Esophagus squamous epithelium (tissue), 5 donors: ENCODE measurements around the gene RARS2. TPM values are rescaled to one million over a fixed set of nuclear protein-coding genes. Genes with fewer than 3 reads are reported as not detected.

ENCODE experiments used
- DNase-seq: peaks from one replicate; lab custom pipeline; 2025; lab: John Stamatoyannopoulos, UW
- H3K27ac ChIP-seq, 4 donors: fragments of 200-600 bp; sonication (generic); one replicate each; pipeline ENCODE4 v1.5.1; 2016 to 2019; ENCODE audit warnings: mild to moderate bottlenecking in 1 of 4
- H3K27me3 ChIP-seq, 4 donors: fragments of 200-600 bp; sonication (generic); 1 replicate in 3 of 4; 2 replicates in 1 of 4; pipeline versions ENCODE4 v1.5.1 to v1.6.0; 2017 to 2021; ENCODE audit warnings: antibody characterized with exemption in 1 of 4
- H3K36me3 ChIP-seq, 3 donors: fragments of 200-600 bp; sonication (generic); one replicate each; pipeline ENCODE4 v1.5.1; 2016 to 2019
- H3K4me1 ChIP-seq, 3 donors: fragments of 200-600 bp; sonication (generic); one replicate each; pipeline ENCODE4 v1.5.1; 2017 to 2019
- H3K4me3 ChIP-seq, 4 donors: fragments of 200-600 bp; sonication (generic); 1 replicate in 3 of 4; 2 replicates in 1 of 4; pipeline ENCODE4 v1.5.1; 2016 to 2019; ENCODE audit warnings: mild to moderate bottlenecking in 2 of 4, moderate library complexity in 1 of 4
- H3K9me3 ChIP-seq, 3 donors: fragments of 200-600 bp; sonication (generic); one replicate each; pipeline ENCODE4 v1.5.1; 2016 to 2019
- CTCF ChIP-seq, 6 experiments: fragments of 450-650 bp in 4 of 6; fragments of 200-600 bp in 2 of 6; sonication (generic) in 2 of 6; IDR thresholded peaks; one replicate each; pipeline ENCODE4 v1.5.1; 2016 to 2019; ENCODE audit warnings: antibody characterized with exemption in 6 of 6, mild to moderate bottlenecking in 4 of 6, moderate library complexity in 4 of 6
- POLR2A ChIP-seq, 4 donors: fragments of 450-650 bp; IDR thresholded peaks; one replicate each; pipeline ENCODE4 v1.6.1; 2017; ENCODE audit warnings: antibody characterized with exemption in 4 of 4, mild to moderate bottlenecking in 4 of 4, moderate library complexity in 3 of 4
- WGBS, 2 donors: methylation state at CpG; one replicate each; pipeline ENCODE4 v1.1.5; 2018; 5-methylcytosine and 5-hydroxymethylcytosine counted together
- intact Hi-C: fragments of 100-400 bp; cut with DNase I; formaldehyde crosslinking; loops from one replicate; pipeline ENCODE4 v1.15.0; 2022
- total RNA-seq, 4 donors: library from RNA; depleted of rRNA; stranded (reverse); fragments of >200 nt; gene quantifications; one replicate each; pipeline ENCODE4 v1.1.0, GENCODE V29; 2016
- donor health status: DM: yes; HTN: yes; CAD: no.

Gene RARS2
- total RNA-seq, 4 donors from 2014 or later = 9.6 to 24.1 (median 21.9) TPM

GRCh38 chr6:87630746-87631145 is 41.0 kb upstream of the RARS2 start:
- H3K4me3 ChIP-seq = no peak overlapping the region
- 100% methylated on average over 1 of the region's 1 CpG for WGBS, 2 donors
- no peak for DNase-seq
- H3K36me3 ChIP-seq = peaks cover 0 to 37% (median 4%) of the 10 kb centered on the region in 3 donors
- intact Hi-C loops = no loop called here
- H3K9me3 ChIP-seq = no peaks in the 10 kb centered on the region
- H3K27ac ChIP-seq = no peak overlapping the region
- H3K4me1 ChIP-seq = no peaks in the 10 kb centered on the region
- no peaks in the 10 kb centered on the region for H3K27me3 ChIP-seq
- TF ChIP-seq POLR2A (IDR thresholded peaks at IDR 0.05) = no peak
- TF ChIP-seq CTCF (IDR thresholded peaks at IDR 0.05) = no peak

- H3K4me1 ChIP-seq = no peaks in the 10 kb centered on the region
- H3K4me3 ChIP-seq = no peak overlapping the region
- H3K27ac ChIP-seq = no peak overlapping the region
- intact Hi-C loops = no loop called here
- TF ChIP-seq CTCF (IDR thresholded peaks at IDR 0.05) (no peak), POLR2A (IDR thresholded peaks at IDR 0.05) (no peak)
- H3K27me3 ChIP-seq = no peaks in the 10 kb centered on the region
- H3K9me3 ChIP-seq = no peaks in the 10 kb centered on the region
- H3K36me3 ChIP-seq = peaks cover 0 to 37% (median 0%) of the 10 kb centered on the region in 3 donors
- DNase-seq = no peak
Measured at GRCh38 chr6:87628881-87629280, 39.1 kb upstream of the RARS2 start.

- no peaks in the 10 kb centered on the region for H3K9me3 ChIP-seq
- peaks cover 0 to 37% (median 0%) of the 10 kb centered on the region in 3 donors for H3K36me3 ChIP-seq
- H3K27ac ChIP-seq = no peak overlapping the region
- intact Hi-C loops = no loop called here
- no peak for DNase-seq
- no peak overlapping the region for H3K4me3 ChIP-seq
- TF ChIP-seq POLR2A (IDR thresholded peaks at IDR 0.05) (no peak), CTCF (IDR thresholded peaks at IDR 0.05) (no peak)
- WGBS, 2 donors = 57 to 81% methylated on average over 2 of the region's 2 CpGs
- peaks cover 0 to 4% (median 0%) of the 10 kb centered on the region in 3 donors for H3K4me1 ChIP-seq
- H3K27me3 ChIP-seq = no peaks in the 10 kb centered on the region
Measured at GRCh38 chr6:87628424-87628823, 38.6 kb upstream of the RARS2 start.

- no peak overlapping the region for H3K4me3 ChIP-seq
- WGBS, 2 donors = 86 to 89% methylated on average over 3 of the region's 3 CpGs
- H3K9me3 ChIP-seq = no peaks in the 10 kb centered on the region
- TF ChIP-seq POLR2A (IDR thresholded peaks at IDR 0.05) (no peak), CTCF (IDR thresholded peaks at IDR 0.05) (no peak)
- intact Hi-C loops = no loop called here
- no peak for DNase-seq
- H3K27me3 ChIP-seq = no peaks in the 10 kb centered on the region
- H3K4me1 ChIP-seq = peaks cover 0 to 8% (median 0%) of the 10 kb centered on the region in 3 donors
- H3K27ac ChIP-seq = peak overlapping the region in 1 of 4 donors; percentile 30
- H3K36me3 ChIP-seq = peaks cover 0 to 21% (median 0%) of the 10 kb centered on the region in 3 donors
Measured at GRCh38 chr6:87623248-87623647, 33.5 kb upstream of the RARS2 start.

- intact Hi-C loops = no loop called here
- H3K4me1 ChIP-seq = peaks cover 0 to 16% (median 0%) of the 10 kb centered on the region in 3 donors
- no peaks in the 10 kb centered on the region for H3K27me3 ChIP-seq
- H3K27ac ChIP-seq = no peak overlapping the region
- TF ChIP-seq CTCF (IDR thresholded peaks at IDR 0.05) (no peak), POLR2A (IDR thresholded peaks at IDR 0.05) (no peak)
- H3K4me3 ChIP-seq = no peak overlapping the region
- 78 to 93% methylated on average over 3 of the region's 3 CpGs for WGBS, 2 donors
- no peaks in the 10 kb centered on the region for H3K9me3 ChIP-seq
- no peak for DNase-seq
- H3K36me3 ChIP-seq = peaks cover 0 to 21% (median 0%) of the 10 kb centered on the region in 3 donors
Measured at GRCh38 chr6:87618531-87618930, 28.7 kb upstream of the RARS2 start.
